PC-9 (cell line): ENCODE measurements around the gene DPEP1. TPM values are rescaled to one million over a fixed set of nuclear protein-coding genes. Genes with fewer than 3 reads are reported as not detected.

Source experiments
- BruUV-seq: library from RNA; stranded (reverse); fragments of 400-500 nt; replicated peaks from 2 replicates; lab custom pipeline; 2021; lab: Mats Ljungman, UMichigan
- CTCF ChIA-PET: fragments of 300-600 bp; sonication (Branson Sonifier 250); formaldehyde crosslinking; loops from one replicate; lab custom pipeline; 2022; ENCODE audit warnings: antibody characterized with exemption; lab: Charles Lee
- POLR2A ChIA-PET: fragments of 300-600 bp; sonication (Branson Sonifier 250); formaldehyde crosslinking; loops from one replicate; lab custom pipeline; 2022; ENCODE audit warnings: antibody characterized with exemption; ENCODE audit not compliant: unreplicated experiment; lab: Charles Lee
- DNase-seq, 2 experiments: peaks; one replicate each; pipeline versions ENCODE4 v3.0.0 to v3.0.0-alpha.2; 2015 to 2022; ENCODE audit warnings: mixed read lengths in 1 of 2
- H2AFZ ChIP-seq: fragments of 200-600 bp; sonication (generic); 2 replicates; pipeline ENCODE4 v1.8.1; 2017; ENCODE audit warnings: antibody characterized with exemption
- H3F3A ChIP-seq: fragments of 200-600 bp; sonication (generic); 2 replicates; pipeline ENCODE4 v1.8.1; 2017; ENCODE audit warnings: antibody characterized with exemption, mild to moderate bottlenecking, low read depth; ENCODE audit not compliant: insufficient read depth
- H3K27ac ChIP-seq: fragments of 200-600 bp; sonication (generic); 2 replicates; pipeline ENCODE4 v1.6.1; 2016; ENCODE audit warnings: mixed run types
- H3K27me3 ChIP-seq: fragments of 200-600 bp; sonication (generic); 2 replicates; pipeline ENCODE4 v1.6.1; 2016; ENCODE audit warnings: low read depth, mixed run types; ENCODE audit not compliant: insufficient read depth
- H3K36me3 ChIP-seq: fragments of 200-600 bp; sonication (generic); 2 replicates; pipeline ENCODE4 v1.6.1; 2016; ENCODE audit warnings: low read depth, mixed run types
- H3K4me1 ChIP-seq: fragments of 200-600 bp; sonication (generic); replicated peaks from 2 replicates; pipeline ENCODE4 v1.6.1; 2016; ENCODE audit warnings: mixed run types; ENCODE audit not compliant: insufficient read depth
- H3K4me2 ChIP-seq: fragments of 200-600 bp; sonication (generic); 2 replicates; pipeline ENCODE4 v1.6.1; 2017; ENCODE audit warnings: mixed run types
- H3K4me3 ChIP-seq: fragments of 200-600 bp; sonication (generic); 2 replicates; pipeline ENCODE4 v1.6.1; 2016; ENCODE audit warnings: mixed run types
- H3K79me2 ChIP-seq: fragments of 200-600 bp; sonication (generic); 2 replicates; pipeline ENCODE4 v1.6.1; 2017; ENCODE audit warnings: low read depth, mixed run types
- H3K9me2 ChIP-seq: fragments of 200-600 bp; sonication (generic); 2 replicates; pipeline ENCODE4 v1.8.1; 2017; ENCODE audit warnings: mild to moderate bottlenecking; ENCODE audit not compliant: insufficient read depth
- H3K9me3 ChIP-seq: fragments of 200-600 bp; sonication (generic); 2 replicates; pipeline ENCODE4 v1.8.1; 2016; ENCODE audit warnings: low read depth; ENCODE audit not compliant: insufficient read depth
- H4K20me1 ChIP-seq: fragments of 200-600 bp; sonication (generic); 2 replicates; pipeline ENCODE4 v1.8.1; 2017; ENCODE audit not compliant: insufficient read depth
- EZH2 ChIP-seq: fragments of 200-600 bp; sonication (generic); IDR thresholded peaks from 2 replicates; pipeline ENCODE4 v1.8.0; 2017; ENCODE audit warnings: antibody characterized with exemption, low read depth
- intact Hi-C: fragments of 100-400 bp; cut with micrococcal nuclease; formaldehyde crosslinking; loops from one replicate; pipeline ENCODE4 v1.10.0; 2022; ENCODE audit not compliant: unreplicated experiment
- total RNA-seq: library from RNA; stranded (reverse); gene quantifications from 2 replicates; pipeline ENCODE4 v1.2.3, GENCODE V29; 2021
- TF ChIP-seq, protein P1 (sequence below): fragments of 200-600 bp; sonication (generic); conservative IDR thresholded peaks from 2 replicates; pipeline ENCODE4 v1.6.1; 2017; ENCODE audit warnings: mixed run types, antibody characterized with exemption, mild to moderate bottlenecking, moderate library complexity

Gene DPEP1
- total RNA-seq, 1 experiment from 2014 or later, result not detected

GRCh38 chr16:89637379-89637778, 23.9 kb downstream of the DPEP1 start:
- no peak for DNase-seq
- no peaks in the 10 kb centered on the region for H3K9me2 ChIP-seq
- H3K9me3 ChIP-seq, result no peaks in the 10 kb centered on the region
- no peak overlapping the region for H2AFZ ChIP-seq
- POLR2A ChIA-PET, result interaction anchor here (0.7 kb wide), 1 partner anchor 20 kb away, joined by 3 read pairs; no protein-coding TSS in a partner anchor
- H3F3A ChIP-seq, result no peaks in the 10 kb centered on the region; the same call in 1 of the 2 replicates
- no peak overlapping the region for H3K4me2 ChIP-seq
- no peak for TF ChIP-seq EZH2
- TF ChIP-seq, protein P1, sequence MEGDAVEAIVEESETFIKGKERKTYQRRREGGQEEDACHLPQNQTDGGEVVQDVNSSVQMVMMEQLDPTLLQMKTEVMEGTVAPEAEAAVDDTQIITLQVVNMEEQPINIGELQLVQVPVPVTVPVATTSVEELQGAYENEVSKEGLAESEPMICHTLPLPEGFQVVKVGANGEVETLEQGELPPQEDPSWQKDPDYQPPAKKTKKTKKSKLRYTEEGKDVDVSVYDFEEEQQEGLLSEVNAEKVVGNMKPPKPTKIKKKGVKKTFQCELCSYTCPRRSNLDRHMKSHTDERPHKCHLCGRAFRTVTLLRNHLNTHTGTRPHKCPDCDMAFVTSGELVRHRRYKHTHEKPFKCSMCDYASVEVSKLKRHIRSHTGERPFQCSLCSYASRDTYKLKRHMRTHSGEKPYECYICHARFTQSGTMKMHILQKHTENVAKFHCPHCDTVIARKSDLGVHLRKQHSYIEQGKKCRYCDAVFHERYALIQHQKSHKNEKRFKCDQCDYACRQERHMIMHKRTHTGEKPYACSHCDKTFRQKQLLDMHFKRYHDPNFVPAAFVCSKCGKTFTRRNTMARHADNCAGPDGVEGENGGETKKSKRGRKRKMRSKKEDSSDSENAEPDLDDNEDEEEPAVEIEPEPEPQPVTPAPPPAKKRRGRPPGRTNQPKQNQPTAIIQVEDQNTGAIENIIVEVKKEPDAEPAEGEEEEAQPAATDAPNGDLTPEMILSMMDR, result peak; percentile 35; the same call in 1 of the 2 replicates
- no peaks in the 10 kb centered on the region for H4K20me1 ChIP-seq
- BruUV-seq, result no TSS peak
- H3K4me1 ChIP-seq, result peaks cover 9% of the 10 kb centered on the region; the same call in 1 of the 2 replicates
- H3K4me3 ChIP-seq, result no peak overlapping the region
- no peaks in the 10 kb centered on the region for H3K36me3 ChIP-seq
- CTCF ChIA-PET, result interaction anchor here (0.6 kb wide), 1 partner anchor 191 kb away, joined by 14 read pairs; no protein-coding TSS in a partner anchor
- 0 out of 2 replicates have a peak, but pooled peaks cover 4% of the 10 kb centered on the region for H3K27me3 ChIP-seq
- no peak overlapping the region for H3K27ac ChIP-seq
- intact Hi-C loops, result no loop called here
- no peaks in the 10 kb centered on the region for H3K79me2 ChIP-seq

DNA sequence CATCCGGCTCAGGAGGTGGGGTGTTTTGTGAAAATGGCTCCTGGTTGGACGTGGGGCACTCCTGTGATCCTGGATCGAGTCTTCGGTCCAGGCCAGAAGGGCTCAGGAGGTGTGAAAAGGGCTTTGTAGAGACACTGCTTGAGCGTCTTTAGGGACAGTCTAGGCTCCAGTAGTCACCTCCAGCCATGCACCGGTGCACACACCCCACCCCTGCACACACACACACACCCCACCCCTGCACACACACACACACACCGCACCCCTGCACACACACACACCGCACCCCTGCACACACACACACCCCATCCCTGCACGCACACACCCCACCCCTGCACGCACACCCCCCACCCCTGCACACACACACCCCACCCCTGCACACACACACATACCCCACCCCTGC, 25.0 kb downstream of the DPEP1 start:
- Histone ChIP-seq H4K20me1 (no peaks in the 10 kb centered on the region), H3K27me3 (0 out of 2 replicates have a peak, but pooled peaks cover 4% of the 10 kb centered on the region), H3K79me2 (no peaks in the 10 kb centered on the region), H3K9me3 (no peaks in the 10 kb centered on the region), H2AFZ (no peak overlapping the region), H3K27ac (no peak overlapping the region), H3K36me3 (no peaks in the 10 kb centered on the region), H3K4me2 (no peak overlapping the region), H3K4me1 (no peaks in the 10 kb centered on the region), H3K9me2 (no peaks in the 10 kb centered on the region), H3F3A (no peaks in the 10 kb centered on the region), H3K4me3 (no peak overlapping the region)
- DNase-seq, result no peak
- no TSS peak for BruUV-seq
- ChIA-PET POLR2A (no interaction called here), CTCF (interaction anchor here (0.7 kb wide), 1 partner anchor 894 kb away, joined by 3 read pairs; no protein-coding TSS in a partner anchor)
- intact Hi-C loops, result no loop called here
- TF ChIP-seq, protein P1, result no peak
- no peak for TF ChIP-seq EZH2

- H3K79me2 ChIP-seq, result no peaks in the 10 kb centered on the region
- H3K27ac ChIP-seq, result no peak overlapping the region
- no peak for DNase-seq
- no peak overlapping the region for H2AFZ ChIP-seq
- H3K27me3 ChIP-seq, result no peaks in the 10 kb centered on the region
- H3K9me3 ChIP-seq, result no peaks in the 10 kb centered on the region
- H3K4me1 ChIP-seq, result no peaks in the 10 kb centered on the region
- no peaks in the 10 kb centered on the region for H3K9me2 ChIP-seq
- BruUV-seq, result no TSS peak
- POLR2A ChIA-PET, result no interaction called here
- H3K36me3 ChIP-seq, result no peaks in the 10 kb centered on the region
- CTCF ChIA-PET, result no interaction called here
- no peak overlapping the region for H3K4me3 ChIP-seq
- H3F3A ChIP-seq, result no peaks in the 10 kb centered on the region
- no peak for TF ChIP-seq EZH2
- TF ChIP-seq, protein P1, result no peak
- intact Hi-C loops, result no loop called here
- no peak overlapping the region for H3K4me2 ChIP-seq
- H4K20me1 ChIP-seq, result peaks cover 4% of the 10 kb centered on the region; the same call in 1 of the 2 replicates
These were observed 25.9 kb downstream of the DPEP1 start for GRCh38 chr16:89639385-89639784.
